Brain microvascular endothelial cell (primary cell): ENCODE results near the gene TPRN.
A peak's percentile ranks its signal among the peaks of the same experiment; 100 is the strongest.

Source experiments
- DNase-seq: peaks from one replicate; pipeline ENCODE4 v3.0.0-alpha.2; 2020
- H3K27ac ChIP-seq: fragments of 250-450 bp; sonication (Bioruptor Pico); 2 replicates; pipeline ENCODE4 v1.5.1; 2020; ENCODE audit warnings: mild to moderate bottlenecking, moderate library complexity
- H3K27me3 ChIP-seq: fragments of 250-450 bp; sonication (Bioruptor Pico); replicated peaks from 2 replicates; pipeline ENCODE4 v1.5.1; 2020; ENCODE audit warnings: mild to moderate bottlenecking
- H3K36me3 ChIP-seq: fragments of 250-450 bp; sonication (Bioruptor Pico); replicated peaks from 2 replicates; pipeline ENCODE4 v1.5.1; 2020; ENCODE audit warnings: mild to moderate bottlenecking
- H3K4me3 ChIP-seq: 2 replicates; pipeline ENCODE4 v1.5.1; 2011; ENCODE audit warnings: low read depth, mild to moderate bottlenecking, control low read depth, low read length, moderate library complexity
- CTCF ChIP-seq: IDR thresholded peaks from 2 replicates; pipeline ENCODE4 v1.5.1; 2011; ENCODE audit warnings: low read depth, mild to moderate bottlenecking, moderate library complexity, low read length, control low read depth, inconsistent platforms; ENCODE audit errors: missing control alignments
- in situ Hi-C: cut with HindIII; loops from 2 replicates; pipeline ENCODE4 v1.10.0; 2017; ENCODE audit warnings: low sequenced_read_pairs, low pct_ligation_motif_present

TPRN gene

DNA sequence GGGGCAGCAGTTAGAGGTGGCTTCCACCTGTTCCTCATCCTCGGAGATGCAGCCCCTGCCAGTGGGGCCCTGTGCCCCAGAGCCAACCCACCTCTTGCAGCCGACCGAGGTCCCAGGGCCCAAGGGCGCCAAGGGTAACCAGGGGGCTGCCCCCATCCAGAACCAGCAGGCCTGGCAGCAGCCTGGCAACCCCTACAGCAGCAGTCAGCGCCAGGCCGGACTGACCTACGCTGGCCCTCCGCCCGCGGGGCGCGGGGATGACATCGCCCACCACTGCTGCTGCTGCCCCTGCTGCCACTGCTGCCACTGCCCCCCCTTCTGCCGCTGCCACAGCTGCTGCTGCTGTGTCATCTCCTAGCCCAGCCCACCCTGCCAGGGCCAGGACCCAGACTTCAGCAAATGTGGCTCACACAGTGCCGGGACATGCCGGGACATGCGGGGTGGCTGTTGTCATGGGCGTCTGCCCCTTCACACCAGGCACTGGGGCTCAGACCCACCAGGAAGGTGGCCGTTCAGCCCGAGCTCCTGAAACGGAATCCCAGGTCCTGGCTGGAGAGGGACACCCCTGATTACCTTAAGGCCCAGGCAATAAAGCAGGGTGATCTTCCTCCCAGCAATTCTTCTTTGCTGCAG is 25.3 kb upstream of the TPRN start:
- TF ChIP-seq CTCF, result no peak
- DNase-seq, result no peak
- H3K27me3 ChIP-seq, result no peaks in the 10 kb centered on the region
- no peak overlapping the region for H3K4me3 ChIP-seq
- H3K36me3 ChIP-seq, result no peaks in the 10 kb centered on the region
- H3K27ac ChIP-seq, result no peak overlapping the region
- in situ Hi-C loops, result no loop called here

GRCh38 chr9:137224830-137225694 is 24.5 kb upstream of the TPRN start, which contains the start of gene CYSRT1:
CYSRT1 (plus strand) TSS chr9:137225174; CDS start chr9:137225622, 448 bp downstream.
- in situ Hi-C loops, result no loop called here
- no peak for TF ChIP-seq CTCF
- peak within 1 kb of the TSS; percentile 77 for H3K4me3 ChIP-seq
- no peak within 1 kb of the TSS for H3K27ac ChIP-seq
- H3K27me3 ChIP-seq, result no peaks in the 10 kb centered on the region
- no peaks in the 10 kb centered on the region for H3K36me3 ChIP-seq
- no peak for DNase-seq

DNA sequence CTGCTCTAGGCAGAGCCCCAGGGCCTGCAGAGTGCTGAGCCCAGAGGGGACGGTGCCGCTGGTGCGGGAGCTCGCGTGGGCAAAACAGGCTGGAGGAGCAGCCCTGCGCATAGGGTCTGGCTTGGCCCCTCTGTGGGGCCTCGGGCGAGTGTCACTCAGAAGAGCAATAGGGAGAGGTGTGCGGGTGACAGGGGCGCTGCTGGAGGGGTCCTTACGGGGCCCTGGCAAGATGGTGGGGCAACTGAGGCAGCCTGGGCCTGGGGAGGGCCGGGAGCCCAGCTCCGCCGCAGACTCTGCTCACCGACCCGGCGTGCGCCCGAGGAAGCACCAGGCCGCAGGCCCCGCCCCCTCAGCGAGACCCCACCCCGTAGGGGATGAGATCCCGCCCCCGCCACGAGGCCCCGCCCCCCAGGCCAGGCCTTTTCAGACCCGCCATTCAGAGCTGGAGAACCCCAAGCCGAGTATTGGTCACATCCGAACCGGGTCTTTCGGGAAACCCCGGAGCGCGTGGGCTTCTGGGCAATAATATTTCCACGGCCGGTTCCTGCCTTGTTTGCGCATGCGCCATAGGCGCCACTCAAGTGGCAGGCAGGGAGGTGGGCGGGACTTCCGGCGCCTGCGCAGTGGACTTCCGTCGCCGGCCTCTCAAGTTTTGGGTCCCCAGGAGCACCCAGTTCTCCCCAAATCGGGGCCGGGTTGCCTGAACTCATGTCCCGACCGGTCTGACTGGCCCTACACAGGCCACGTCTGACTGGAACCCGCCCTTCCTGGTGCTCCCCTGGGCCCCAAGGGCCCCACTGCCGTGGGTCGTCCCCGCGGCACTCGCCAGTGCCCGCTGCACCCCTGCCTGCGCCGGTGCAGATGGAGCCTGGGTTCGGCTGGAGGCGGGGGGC is 22.8 kb upstream of the TPRN start:
- peak overlapping the region; percentile 77 for H3K4me3 ChIP-seq
- H3K27ac ChIP-seq, result peak overlapping the region; percentile 66
- H3K36me3 ChIP-seq, result no peaks in the 10 kb centered on the region
- no peaks in the 10 kb centered on the region for H3K27me3 ChIP-seq
- in situ Hi-C loops, result no loop called here
- DNase-seq, result peak; percentile 98
- TF ChIP-seq CTCF, result no peak

DNA sequence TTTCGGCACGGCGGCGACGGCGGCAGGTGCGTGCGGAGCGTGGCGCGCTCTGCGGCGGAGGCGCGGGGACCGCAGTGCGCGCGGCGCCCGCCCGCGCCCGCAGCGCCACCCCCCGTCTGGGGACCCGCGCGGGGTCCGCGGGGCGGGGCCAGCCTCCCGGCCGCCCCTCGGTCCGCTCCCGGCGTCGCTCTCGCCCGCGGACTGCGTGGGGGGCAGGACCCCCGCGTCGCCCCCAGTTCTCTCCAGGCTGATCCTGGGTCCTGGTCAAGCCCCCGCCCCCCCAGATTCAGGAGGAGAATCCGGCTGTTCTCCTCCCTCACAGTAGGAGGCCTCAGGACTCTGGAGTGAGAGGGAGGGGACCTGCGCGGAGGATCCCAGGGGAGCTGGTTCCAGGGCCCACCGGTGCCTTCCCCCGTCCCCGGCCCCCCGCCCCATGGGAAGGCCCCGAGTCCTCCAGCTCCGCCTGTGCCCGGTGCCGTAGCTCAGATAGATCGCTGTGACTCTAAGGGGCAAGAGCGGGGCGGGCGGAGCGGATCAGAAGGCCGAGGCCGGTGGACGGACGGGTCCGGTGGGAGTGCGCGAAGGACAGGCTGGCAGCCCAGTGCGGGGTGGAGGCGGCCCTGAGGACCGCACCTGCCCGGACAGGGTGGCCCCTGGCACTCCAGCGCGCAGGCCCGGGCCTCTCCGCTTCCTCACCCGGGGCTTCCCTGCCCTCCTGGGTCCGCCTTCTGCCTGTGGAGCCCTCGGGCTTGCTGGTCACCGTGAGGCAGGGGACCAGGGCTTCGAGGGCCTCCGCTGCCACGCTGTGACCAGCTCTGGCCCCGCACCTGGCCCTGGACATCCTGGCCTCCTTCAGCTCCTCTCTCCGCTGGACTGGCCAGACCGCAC is 21.9 kb upstream of the TPRN start, which contains the start of gene RNF208:
Gene RNF208 (minus strand): TSS at position 51 of the 888 bp plus-strand sequence. CDS start 1,028 bp downstream, outside the sequence.
- no peak within 1 kb of the TSS for H3K27ac ChIP-seq
- no peak for TF ChIP-seq CTCF
- no peaks in the 10 kb centered on the region for H3K36me3 ChIP-seq
- no peak for DNase-seq
- H3K27me3 ChIP-seq, result no peaks in the 10 kb centered on the region
- in situ Hi-C loops, result no loop called here
- H3K4me3 ChIP-seq, result peak within 1 kb of the TSS; percentile 48
